ENCODE results near the gene LRCOL1. TPM values are rescaled to one million over a fixed set of nuclear protein-coding genes. Genes with fewer than 3 reads are reported as not detected.

The LRCOL1 gene
- total RNA-seq, 2 donors from 2014 or later: not detected

GRCh38 chr12:132582582-132583410 lies 27.6 kb downstream of the LRCOL1 start:
- Histone ChIP-seq H3K27ac (no peak overlapping the region), H3K9me3 (no peaks in the 10 kb centered on the region), H3K4me1 (no peaks in the 10 kb centered on the region), H3K4me3 (no peak overlapping the region), H3K36me3 (replicated peaks in 1 of 2; ENCODE audit: insufficient read depth in 1 of 2, low read depth in 2 of 2) (peaks cover 1 to 6% of the 10 kb centered on the region in 2 donors), H3K27me3 (no peaks in the 10 kb centered on the region)
- ATAC-seq (no peak), DNase-seq (no peak)
- TF ChIP-seq CTCF (IDR thresholded peaks at IDR 0.05) (no peak), POLR2A (IDR thresholded peaks at IDR 0.05) (no peak)
- intact Hi-C loops (cut with DNase I): no loop called here
- 79 to 93% methylated on average over 34 to 60 of the region's 89 CpGs for WGBS, 2 donors

- DNase-seq: no peak
- no peak for ATAC-seq
- H3K4me1 ChIP-seq: no peaks in the 10 kb centered on the region
Observed at GRCh38 chr12:132582058-132582420, 28.3 kb downstream of the LRCOL1 start.

GRCh38 chr12:132581348-132582057 lies 28.9 kb downstream of the LRCOL1 start:
- 80 to 100% methylated on average over 3 to 17 of the region's 17 CpGs for WGBS, 2 donors
- Histone ChIP-seq H3K27me3 (no peaks in the 10 kb centered on the region), H3K36me3 (replicated peaks in 1 of 2; ENCODE audit: insufficient read depth in 1 of 2, low read depth in 2 of 2) (peaks cover 5 to 14% of the 10 kb centered on the region in 2 donors), H3K27ac (no peak overlapping the region), H3K4me1 (no peaks in the 10 kb centered on the region), H3K9me3 (no peaks in the 10 kb centered on the region), H3K4me3 (no peak overlapping the region)
- DNase-seq: no peak
- TF ChIP-seq POLR2A (IDR thresholded peaks at IDR 0.05) (no peak), CTCF (IDR thresholded peaks at IDR 0.05) (no peak)
- ATAC-seq: no peak
- intact Hi-C loops (cut with DNase I): no loop called here

More at GRCh38 chr12:132582058-132582420, 28.3 kb downstream of the LRCOL1 start:
- intact Hi-C loops (cut with DNase I): no loop called here
- no peaks in the 10 kb centered on the region for H3K27me3 ChIP-seq
- no peak overlapping the region for H3K4me3 ChIP-seq
- peaks cover 5 to 10% of the 10 kb centered on the region in 2 donors for H3K36me3 ChIP-seq (replicated peaks in 1 of 2; ENCODE audit: insufficient read depth in 1 of 2, low read depth in 2 of 2)
- 83 to 90% methylated on average over 6 to 20 of the region's 24 CpGs for WGBS, 2 donors
- H3K27ac ChIP-seq: no peak overlapping the region
- H3K9me3 ChIP-seq: no peaks in the 10 kb centered on the region
- TF ChIP-seq POLR2A (IDR thresholded peaks at IDR 0.05) (no peak), CTCF (IDR thresholded peaks at IDR 0.05) (no peak)

- Histone ChIP-seq H3K9me3 (no peaks in the 10 kb centered on the region), H3K4me1 (no peaks in the 10 kb centered on the region), H3K36me3 (replicated peaks in 1 of 2; ENCODE audit: insufficient read depth in 1 of 2, low read depth in 2 of 2) (peaks cover 5 to 16% of the 10 kb centered on the region in 2 donors), H3K27me3 (no peaks in the 10 kb centered on the region), H3K4me3 (no peak overlapping the region), H3K27ac (no peak overlapping the region)
- intact Hi-C loops (cut with DNase I): no loop called here
- TF ChIP-seq POLR2A (IDR thresholded peaks at IDR 0.05) (no peak), CTCF (IDR thresholded peaks at IDR 0.05) (no peak)
- DNase-seq (no peak), ATAC-seq (no peak)
- WGBS, 2 donors: 88 to 99% methylated on average over 5 to 7 of the region's 12 CpGs
Observed at GRCh38 chr12:132580701-132581292, 29.6 kb downstream of the LRCOL1 start.
